Right lobe of liver (tissue), 4 donors: Measurements from ENCODE around the gene ATF7.

ENCODE experiments used
- CTCF ChIP-seq, 4 donors: fragments of 200-600 bp in 3 of 4; fragments of 450-650 bp in 1 of 4; IDR thresholded peaks; one replicate each; pipeline versions ENCODE4 v1.5.1 to v1.8.0; 2016 to 2022; ENCODE audit warnings: antibody characterized with exemption in 4 of 4, mild to moderate bottlenecking in 2 of 4
- POLR2A ChIP-seq: fragments of 450-650 bp; IDR thresholded peaks from one replicate; pipeline ENCODE4 v1.6.1; 2017; ENCODE audit warnings: antibody characterized with exemption, mild to moderate bottlenecking
- donor health status: DM: no; HTN: no; CAD: no.
- donor health status: DM: no; HTN: no; CAD: no.
- donor health status: DM: no; HTN: yes; CAD: no.

- TF ChIP-seq CTCF (IDR thresholded peaks at IDR 0.05): no peak
- TF ChIP-seq POLR2A: no peak
Measured at GRCh38 chr12:53465679-53466078, 160.5 kb downstream of the ATF7 start.
